ENCODE results near the gene SAAL1.
A peak's percentile ranks its signal among the peaks of the same experiment; 100 is the strongest.
"Not testable (repeated sequence)": the region's sequence is repeated elsewhere in the genome, so short reads cannot be mapped to it uniquely, and the experiment has no call there.

Gene SAAL1, protein sequence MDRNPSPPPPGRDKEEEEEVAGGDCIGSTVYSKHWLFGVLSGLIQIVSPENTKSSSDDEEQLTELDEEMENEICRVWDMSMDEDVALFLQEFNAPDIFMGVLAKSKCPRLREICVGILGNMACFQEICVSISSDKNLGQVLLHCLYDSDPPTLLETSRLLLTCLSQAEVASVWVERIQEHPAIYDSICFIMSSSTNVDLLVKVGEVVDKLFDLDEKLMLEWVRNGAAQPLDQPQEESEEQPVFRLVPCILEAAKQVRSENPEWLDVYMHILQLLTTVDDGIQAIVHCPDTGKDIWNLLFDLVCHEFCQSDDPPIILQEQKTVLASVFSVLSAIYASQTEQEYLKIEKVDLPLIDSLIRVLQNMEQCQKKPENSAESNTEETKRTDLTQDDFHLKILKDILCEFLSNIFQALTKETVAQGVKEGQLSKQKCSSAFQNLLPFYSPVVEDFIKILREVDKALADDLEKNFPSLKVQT

DNA sequence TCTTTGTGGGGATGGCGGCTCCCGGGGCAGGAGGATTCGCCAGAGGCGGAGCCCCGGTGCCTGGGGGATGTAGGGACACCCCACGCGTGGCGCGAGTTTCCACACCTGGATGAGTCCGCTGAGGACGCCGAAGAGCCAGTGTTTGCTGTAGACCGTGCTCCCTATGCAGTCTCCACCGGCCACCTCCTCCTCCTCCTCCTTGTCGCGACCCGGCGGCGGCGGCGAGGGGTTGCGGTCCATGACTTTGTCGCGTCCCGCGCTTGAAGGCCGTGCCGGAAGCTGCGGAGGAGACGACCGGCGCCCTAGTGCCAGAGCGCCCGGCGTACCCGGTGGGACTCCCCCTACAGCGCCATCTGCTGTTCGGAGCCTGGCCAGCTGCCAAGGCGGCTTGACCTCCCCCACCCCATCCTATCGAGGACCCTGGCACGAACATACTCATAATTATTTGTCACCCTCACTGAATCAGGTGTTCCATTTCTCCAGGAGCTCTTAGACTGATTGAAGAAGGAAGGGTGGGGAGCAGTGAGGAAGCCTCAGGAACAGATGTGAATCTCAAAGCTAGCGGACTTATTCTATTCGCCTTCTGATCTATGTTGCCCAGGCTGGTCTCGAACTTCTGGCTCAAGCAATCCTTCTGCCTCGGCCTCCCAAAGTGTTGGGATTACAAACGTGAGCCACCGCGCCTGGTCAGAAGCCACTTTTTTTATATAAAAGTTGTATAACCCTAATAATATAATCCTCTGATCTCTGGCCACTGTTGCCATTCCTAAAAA lies at the start of gene SAAL1:
SAAL1 (minus strand) TSS at position 281 of the 773 bp plus-strand sequence; CDS start at position 240, 41 bp downstream.
- peak; percentile 96 for DNase-seq

DNA sequence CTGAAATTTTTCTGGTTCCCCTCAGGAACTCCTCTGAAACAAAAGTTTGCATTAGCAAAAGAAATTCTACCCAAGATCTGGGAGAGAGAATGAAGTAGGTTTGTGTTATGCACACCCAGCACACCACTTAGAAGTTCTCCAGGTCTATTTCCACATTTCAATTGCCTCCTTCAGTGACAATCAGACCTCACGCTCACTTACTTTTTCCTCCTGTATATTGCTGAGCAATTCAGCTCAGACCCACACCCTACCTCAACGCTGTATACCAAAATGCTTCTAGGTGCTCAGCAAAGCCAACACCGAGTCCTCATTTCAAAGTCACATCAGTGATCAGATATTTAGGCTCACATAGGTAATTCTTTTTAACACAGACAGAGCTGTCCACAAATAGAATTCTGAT lies 45.7 kb upstream of the SAAL1 start:
- DNase-seq = no peak

- DNase-seq = no peak
Measured at GRCh38 chr11:18145837-18146236, 40.0 kb upstream of the SAAL1 start.

DNA sequence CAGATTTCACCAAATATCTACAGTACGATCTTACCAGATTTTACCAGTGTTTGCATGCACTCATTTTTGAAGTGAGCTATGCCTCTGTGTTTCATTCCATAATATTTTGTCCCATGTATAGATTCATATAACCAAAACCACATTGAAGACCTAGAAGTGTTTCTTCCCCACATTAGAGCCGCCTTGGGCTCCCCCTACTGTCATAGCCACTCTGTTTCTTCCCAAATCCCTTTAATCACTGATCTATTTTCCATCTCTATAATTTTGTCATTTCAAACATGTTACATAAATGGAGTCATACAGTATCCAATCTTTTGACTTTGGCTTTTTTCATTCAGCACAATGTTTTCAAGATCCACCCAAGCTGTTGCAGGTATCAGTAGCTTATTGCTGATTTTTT lies 39.1 kb upstream of the SAAL1 start:
- no peak for DNase-seq

GRCh38 chr11:18144243-18144642 lies 38.4 kb upstream of the SAAL1 start:
- DNase-seq = no peak

DNA sequence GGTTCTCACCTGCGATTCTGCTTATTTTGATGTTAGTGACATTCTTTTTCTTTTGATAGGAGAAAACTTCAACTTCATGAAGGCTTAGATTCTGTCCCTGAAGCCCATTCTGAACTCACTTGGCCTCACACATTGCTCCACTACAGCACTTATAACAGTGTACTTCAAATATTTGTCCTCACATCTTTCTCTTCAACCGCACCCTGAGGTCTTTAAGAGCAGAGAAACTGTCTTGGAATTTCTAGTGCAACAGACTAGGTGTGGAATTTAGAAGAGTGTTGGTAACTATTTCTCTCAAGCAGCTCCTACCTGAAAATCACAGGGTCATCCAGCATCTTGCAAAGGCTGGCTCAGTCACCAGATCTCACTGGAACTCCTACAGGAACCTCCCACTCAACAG lies 34.3 kb upstream of the SAAL1 start:
- no peak for DNase-seq

GRCh38 chr11:18137186-18137800 lies 31.4 kb upstream of the SAAL1 start:
- DNase-seq = no peak

GRCh38 chr11:18135308-18135707 lies 29.4 kb upstream of the SAAL1 start:
- no peak for DNase-seq

GRCh38 chr11:18132341-18132740 lies 26.5 kb upstream of the SAAL1 start, which contains the start of gene MRGPRX3:
TSS of gene MRGPRX3 (plus strand) at chr11:18132571. CDS start at chr11:18137203, 4,632 bp downstream.
- DNase-seq = no peak

- not testable (repeated sequence) for DNase-seq
Measured at GRCh38 chr11:18131115-18131514, 25.2 kb upstream of the SAAL1 start.

DNA sequence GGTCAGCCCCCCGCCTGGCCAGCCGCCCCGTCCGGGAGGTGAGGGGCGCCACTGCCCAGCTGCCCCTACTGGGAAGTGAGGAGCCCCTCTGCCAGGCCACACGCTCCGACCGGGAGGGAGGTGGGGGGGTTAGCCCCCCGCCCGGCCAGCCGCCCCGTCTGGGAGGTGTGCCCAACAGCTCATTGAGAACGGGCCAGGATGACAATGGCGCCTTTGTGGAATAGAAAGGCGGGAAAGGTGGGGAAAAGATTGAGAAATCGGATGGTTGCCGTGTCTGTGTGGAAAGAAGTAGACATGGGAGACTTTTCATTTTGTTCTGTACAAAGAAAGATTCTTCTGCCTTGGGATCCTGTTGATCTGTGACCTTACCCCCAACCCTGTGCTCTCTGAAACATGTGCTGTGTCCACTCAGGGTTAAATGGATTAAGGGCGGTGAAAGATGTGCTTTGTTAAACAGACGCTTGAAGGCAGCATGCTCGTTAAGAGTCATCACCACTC lies 15.5 kb upstream of the SAAL1 start:
- not testable (repeated sequence) for DNase-seq

DNA sequence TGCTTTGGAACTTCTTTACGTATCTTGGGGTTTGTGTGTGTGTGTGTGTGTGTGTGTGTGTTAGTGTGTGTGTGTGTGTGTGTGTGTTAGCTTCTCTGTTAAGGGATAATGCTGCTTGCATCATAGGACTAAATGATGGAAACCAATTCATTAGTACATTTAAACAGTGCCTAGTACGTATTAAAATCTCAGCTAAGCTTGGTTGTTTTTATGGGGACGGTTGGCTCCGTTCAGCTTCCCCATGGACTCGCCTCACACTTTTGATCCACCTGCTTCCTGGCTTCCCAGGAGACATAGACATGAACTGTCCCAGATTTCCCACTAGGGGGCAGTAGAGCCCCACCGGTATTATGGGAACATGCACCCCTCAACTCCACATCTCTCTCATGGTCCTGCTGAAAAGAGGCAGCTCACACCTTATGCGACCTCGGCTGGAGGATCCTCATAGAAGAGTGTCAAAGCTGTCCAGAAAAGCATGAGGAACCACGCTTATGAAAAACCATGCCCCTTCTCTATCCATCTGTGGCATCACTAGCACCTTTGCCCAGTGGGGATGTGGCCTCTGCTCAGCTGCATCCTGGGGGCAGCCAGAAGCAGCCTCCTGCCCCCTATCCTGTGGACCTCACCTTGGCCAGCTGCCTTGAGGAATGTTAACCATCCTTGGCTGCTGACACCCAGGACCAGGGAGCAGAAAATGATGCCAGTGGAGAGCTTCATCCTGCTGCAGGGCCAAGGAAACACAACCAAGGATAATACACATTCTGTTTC lies 9.7 kb upstream of the SAAL1 start:
- peak; percentile 79 for DNase-seq

DNA sequence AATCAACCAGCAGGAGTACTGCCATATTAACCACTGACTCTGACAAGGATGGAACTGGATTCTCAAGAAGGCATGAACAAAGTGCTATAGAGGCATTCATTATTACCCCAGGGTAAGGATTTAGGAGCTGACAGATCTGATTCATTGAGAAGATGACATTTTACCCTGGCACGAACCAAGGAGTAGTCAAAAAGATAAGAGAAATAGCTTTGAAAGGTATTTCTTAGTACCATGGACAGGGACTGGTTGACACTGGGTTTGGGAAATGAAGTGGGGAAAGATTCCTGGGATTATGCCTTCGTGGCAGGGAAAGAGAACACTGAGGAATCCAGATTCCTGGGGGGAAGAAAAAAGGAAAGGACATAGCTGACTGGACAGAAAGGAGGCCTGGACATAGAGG lies 5.1 kb upstream of the SAAL1 start:
- no peak for DNase-seq

DNA sequence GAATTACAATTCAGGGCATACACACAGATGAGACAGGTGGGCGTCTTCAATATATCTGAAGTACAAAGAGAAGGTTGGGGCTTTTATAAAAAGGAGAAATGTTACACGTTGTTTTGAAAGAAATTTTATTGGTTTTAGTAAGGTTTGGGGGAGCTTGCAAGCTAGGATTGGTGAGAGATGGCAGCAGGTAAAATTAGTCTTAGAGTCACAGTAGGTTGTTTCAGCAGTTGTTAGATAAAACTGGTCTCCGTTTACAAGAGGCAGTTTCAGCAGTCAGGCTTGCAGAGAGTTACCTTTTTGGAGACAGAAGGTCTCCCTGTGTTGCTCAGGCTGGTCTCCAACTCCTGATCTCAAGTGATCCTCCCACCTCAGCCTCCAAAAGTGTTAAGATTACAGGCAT lies 2.4 kb upstream of the SAAL1 start:
- DNase-seq = no peak

GRCh38 chr11:18106688-18107087 lies 806 bp upstream of the SAAL1 start:
- DNase-seq = no peak

DNA sequence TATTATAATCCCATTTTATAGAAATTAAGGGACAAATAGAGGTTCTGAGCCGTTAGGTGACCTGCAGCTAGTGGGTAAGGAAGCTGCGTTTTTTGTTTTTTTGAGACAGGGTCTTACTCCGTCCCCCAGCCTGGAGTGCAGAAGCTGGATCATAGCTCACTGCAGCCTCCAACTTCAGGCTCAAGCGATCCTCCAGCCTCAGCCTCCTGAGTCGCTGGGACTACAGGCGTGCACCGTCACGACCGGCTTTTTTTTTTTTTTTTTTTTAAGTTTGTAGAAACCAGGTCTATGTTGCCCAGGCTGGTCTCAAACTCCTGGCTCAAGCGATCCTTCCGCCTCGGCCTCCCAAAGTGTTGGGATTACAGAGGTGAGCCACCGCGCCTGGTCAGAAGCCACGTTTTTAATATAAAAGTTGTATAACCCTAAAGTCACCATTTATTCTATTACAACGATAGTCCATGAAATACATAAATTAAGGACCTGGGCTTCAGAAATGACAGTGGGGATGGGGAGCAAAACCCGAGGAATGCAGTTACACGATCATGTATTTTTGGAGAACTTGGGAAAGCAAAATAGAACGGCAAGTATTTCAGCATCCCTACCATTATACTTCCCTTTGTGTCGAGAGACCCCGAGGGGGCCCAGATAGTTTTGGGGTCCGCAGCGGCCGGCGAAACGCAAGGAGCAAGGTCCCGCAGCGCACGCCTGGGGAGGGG lies 638 bp downstream of the SAAL1 start:
- DNase-seq = no peak

DNA sequence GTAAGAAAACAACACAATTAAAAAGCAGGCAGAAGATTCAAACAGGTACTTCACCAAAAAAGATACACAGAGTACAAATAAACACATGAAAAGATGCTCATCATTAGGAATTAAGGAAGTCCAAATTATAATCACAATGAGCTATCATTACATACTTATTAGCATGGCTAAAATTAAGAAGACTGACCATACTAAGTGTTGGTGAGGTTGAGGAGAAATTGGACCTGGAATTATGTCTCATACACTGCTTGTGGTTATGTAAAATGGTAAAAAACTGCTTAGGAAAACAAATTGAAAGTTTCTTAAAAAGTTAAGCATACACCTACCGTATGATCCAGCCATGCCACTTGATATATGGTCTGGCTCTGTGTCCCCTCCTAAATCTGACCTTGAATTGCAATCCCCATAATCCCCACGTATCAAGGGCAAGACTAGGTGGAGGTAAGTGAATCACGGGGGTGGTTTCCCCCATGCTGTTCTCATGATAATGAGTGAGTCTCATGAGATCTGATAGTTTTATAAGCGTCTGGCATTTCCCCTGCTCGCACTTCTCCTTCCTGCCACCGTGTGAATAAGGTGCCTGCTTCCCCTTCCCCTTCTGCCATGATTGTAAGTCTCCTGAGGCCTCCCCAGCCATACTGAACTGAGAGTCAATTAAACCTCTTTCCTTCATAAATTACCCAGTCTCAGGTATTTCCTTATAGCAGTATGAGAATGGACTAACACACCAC lies 4.8 kb downstream of the SAAL1 start:
- no peak for DNase-seq

GRCh38 chr11:18093959-18094358 lies 11.9 kb downstream of the SAAL1 start:
- no peak for DNase-seq

DNA sequence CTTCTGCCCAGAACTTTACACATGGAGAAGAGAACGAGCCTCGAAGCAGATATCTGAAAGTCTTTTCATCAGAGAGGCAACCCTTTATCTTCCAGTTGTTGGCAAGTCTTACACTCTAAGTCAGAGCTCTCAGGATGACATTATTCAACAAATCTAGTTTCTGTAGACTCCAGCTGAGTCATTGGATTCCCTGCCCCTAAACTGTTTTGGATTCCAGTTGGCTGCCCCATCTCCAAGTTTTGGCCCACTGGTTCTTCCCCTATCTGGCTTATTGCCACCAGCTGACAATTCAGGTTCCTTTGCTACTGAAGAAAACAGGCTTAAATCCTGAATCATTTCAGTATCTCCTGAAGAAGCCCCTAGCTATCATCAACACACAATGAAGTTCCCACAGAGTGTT lies 14.2 kb downstream of the SAAL1 start:
- DNase-seq = no peak

DNA sequence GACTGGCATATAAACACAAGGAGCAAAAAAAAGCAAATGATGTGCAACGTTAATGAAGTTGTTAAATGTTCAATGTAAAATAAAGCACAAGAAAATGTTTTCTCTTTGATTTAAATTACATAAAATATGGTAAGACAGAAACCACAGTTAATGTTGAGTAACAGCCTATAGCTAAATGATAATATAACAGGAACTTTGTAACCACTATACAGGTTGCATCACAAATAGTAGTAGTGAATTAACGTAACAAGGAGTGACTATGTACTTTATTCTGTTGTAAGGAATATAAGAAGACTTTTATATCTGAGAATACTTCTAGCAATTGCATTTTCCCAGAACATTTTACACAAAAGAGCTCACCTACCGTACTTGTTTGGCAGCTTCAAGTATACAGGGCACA lies 16.9 kb downstream of the SAAL1 start:
- no peak for DNase-seq

DNA sequence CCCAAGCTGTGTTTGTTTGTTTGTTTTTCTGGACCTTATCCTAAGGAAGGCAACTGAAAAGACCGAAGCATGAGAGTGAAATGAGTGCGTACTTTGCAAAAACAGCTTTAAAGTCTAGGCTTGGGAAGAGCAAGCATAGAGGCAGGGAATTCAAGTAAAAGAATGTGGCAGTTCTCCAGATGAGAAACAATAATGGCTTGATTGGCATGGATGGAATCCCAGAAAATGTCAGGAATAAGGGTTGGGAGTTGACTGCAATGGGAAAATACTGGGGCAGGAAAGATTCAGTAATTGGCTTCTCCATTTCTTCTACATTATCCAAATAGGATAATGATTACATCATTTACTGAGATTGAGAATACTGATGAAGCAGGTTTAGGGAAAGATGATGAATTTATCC lies 17.5 kb downstream of the SAAL1 start:
- DNase-seq = no peak

All from activated CD4-positive, alpha-beta T cell treated with anti-CD3 and anti-CD28 coated beads, Interleukin-2, Interleukin-6, amounts not matched to agents 100 ng/mL and 50 ng/mL, durations not matched to agents 16 hours and 8 hours (primary cell).